Right kidney (tissue), 1 donor: Measurements from ENCODE around the gene SYT13.
"Not testable (repeated sequence)": the region's sequence is repeated elsewhere in the genome, so short reads cannot be mapped to it uniquely, and the experiment has no call there.

Experiments used
- DNase-seq: peaks from one replicate; pipeline ENCODE4 v3.0.0-alpha.2; 2016

Gene SYT13

DNA sequence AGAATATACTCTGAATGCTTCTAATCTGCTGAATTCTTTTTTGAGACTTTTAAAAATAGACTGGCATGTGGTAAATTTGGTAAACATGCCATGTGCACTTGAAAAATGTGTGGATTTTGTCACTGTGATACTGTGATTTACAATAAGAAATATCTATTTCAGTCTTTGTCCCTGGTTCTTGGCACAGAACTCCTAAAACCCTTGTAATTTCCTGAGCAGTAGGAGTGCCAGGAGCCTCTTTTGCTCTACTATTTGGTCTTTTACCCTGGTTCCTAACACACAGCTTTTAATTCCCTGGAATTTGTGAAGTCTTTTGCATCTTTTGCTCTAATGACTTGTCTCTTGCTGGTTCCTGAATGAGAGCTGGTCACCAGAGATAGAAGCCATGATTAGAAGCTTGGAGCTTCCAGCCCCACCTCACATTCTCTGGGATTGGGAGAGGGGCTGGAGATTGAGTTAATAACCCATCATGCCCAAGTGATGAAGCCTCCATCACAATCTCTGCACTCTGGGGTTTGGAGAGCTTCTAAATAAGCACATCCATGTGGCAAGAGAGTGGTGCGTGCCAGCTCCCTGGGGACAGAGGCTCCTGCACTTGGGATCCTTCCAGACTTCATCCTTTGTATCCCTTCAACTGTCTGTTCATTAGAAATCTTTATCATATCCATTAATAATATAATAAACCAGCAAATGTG is 27.2 kb upstream of the SYT13 start:
- no peak for DNase-seq

DNA sequence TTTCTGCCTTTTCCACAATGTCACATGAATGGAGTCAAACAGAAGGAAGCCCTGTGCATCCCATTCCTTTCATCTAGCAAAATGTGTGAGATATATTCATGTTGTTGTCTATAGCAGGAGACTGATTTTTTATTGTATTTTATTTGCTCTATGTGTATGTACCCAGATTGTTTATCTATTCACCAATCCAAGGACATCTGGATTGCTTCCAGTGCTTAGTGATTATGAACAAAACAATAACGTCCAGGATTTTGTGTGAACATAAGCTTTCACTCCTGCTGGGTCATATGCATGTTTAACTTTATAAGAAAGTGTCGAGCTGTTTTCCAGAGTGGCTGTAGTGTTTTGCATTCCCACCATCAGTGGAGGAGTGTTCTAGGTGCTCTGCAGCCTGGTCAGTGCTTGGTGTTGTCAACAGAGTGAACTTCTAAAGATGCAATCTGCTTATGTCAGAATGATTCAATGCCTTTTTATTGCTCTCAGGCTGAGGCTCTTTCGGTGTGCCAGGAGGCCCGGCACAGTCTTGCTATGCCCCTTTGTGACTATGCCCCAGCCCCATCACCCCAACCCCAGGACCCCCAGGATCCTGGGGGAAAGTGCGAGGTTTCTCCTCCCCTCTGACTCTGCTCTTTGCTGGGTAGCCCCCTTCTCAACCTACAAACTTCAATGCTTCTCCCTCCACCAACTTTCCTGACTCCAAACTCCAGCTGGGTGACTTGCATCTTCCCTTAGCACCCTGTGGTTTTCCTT is 19.9 kb upstream of the SYT13 start:
- no peak for DNase-seq

DNA sequence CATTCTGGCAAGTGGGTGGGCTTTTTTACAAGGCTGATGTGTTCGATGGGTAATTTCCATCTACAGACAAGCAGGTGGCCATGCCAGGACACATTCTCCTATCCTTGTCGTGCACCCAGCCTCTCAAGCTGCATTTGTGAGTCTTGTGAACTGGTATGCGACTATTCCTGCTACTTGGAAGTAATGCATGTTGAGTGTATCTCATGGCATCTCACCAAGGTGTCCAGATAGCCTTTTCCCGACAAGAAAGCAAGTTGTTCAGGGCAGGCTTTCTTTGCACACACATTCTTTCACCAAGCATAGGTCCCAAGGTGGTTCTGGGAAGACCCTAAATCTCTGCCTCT is 18.8 kb upstream of the SYT13 start:
- no peak for DNase-seq

DNA sequence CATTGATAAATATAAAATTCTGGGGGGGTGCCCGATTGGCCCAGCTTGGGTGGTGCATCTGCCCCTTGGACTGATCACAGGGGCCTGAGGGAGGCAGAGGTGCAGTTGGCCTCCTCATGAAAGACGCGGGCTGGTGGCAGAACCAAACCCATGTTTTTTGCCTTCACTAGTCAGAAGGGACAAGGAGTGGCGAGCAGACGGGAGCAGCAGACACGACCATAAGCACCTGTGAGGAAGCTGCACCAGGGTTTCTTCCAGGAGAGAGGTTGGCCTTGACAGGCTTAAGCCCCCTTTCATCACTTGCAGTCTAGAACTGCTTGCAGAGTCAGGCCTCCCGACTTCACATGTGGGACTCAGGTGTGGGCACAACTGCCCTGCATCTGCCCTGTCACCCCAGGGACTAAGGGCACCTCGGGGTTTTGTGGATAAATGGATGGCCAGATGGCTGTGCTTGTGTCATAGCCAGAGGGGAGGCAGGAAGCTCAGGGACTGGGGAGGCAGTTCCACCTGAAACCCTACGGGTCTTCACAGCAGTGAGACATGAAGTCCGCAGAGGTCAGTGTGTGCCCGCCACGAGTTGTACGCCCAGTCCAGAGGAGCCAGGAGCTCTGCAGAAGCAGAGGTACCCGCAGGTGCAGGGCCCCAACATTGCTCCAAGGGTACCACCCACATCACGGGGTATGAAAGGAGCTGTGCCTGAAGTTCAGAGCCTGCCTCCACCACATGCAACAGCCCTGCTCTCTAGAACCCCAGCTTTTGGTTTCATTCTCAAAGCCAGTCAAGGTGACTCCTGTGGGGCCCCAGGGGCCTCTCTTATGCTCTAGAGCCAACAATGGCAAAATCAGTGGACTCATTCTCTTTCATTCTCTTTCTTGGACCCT is 18.2 kb upstream of the SYT13 start:
- no peak for DNase-seq

DNA sequence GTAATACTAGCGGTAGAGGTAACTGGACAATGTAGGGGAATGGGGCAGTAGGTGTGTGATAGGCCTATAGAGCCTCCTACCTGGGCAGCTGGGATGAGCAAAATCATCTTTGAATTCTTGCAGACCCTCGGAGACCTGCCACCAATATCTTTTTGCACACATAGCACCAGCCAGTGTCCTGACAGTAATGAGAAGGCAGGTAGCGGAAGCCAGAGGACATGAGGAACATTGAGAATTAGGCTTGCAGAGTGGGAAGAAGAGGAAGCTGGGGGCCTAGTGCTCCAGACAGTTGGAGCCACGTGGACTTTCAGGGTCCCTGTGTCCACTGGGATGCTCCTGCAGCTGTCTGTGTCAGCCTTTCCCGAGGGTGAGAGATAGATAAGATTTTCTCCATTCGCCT is 17.2 kb upstream of the SYT13 start:
- DNase-seq, result no peak

DNA sequence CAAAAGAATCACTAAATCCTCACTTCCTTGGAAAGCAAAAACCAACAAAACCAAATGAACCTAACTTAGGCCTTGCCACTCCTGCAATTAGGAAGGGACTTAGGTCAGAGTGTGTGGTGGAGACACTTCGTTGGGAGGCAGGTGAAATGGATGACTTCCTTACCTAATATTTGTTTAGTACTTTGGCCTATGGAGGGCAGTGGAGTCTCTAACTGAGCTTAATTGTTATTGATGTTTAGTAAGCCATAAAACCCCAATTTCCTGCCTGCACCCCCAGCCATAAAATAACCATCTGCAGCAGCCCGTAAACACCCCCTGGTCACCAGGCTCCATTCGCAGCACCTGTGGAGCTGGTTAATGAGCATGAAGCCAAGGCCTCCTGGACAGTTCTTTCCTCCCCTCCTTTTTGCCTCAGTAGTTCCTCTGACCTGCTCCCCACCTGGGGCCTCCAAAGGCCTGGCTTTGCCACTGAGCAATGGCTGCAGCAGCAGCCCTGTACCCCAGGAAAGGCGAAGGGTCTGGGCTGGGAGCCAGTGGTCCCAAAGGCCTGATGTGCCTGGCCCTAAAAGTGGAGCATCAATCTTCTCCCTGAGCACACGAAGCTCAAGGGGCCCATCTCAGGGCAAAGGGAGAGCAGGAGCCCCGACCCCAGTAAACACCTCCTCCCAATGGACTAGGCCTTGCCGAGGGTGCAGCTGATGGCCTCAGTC is 15.6 kb upstream of the SYT13 start:
- no peak for DNase-seq

DNA sequence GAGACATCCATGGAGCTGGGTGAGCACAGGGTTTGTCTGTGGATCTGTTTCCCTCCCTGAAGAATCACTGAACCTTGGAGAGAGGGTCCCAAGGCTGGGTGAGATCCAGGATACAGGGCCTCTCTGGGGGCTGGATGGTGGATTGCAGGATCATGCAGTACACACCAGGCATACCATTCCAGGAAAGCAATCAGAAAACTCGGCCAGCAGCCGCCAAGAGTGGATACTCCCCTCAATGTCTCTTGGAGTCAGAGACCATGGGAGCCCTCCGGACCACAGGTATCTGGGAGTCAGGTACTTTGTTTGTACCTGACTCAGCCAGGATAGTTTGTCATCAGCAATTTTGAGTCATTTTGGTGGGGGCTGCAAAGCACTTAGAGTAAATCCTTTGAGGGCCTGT is 14.6 kb upstream of the SYT13 start:
- DNase-seq, result no peak

DNA sequence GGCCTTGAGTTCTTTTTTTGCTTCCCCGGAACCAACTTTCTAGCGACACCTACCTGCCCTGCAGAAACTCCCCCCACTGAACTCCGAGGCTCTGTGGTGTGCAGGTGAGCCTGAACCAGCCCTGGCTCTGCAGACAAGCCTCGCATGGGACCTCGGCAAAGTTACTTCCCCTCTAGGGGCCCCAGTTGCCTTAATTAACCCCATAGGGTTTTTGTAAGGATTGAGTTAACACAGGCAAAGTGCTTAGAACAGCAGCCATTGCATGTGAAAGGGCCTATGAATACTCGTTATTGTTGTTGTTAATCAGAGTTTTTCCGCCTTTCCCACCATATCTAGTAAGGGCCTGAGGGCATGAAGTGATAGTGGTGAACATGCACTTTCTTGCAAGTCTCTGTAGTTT is 12.6 kb upstream of the SYT13 start:
- no peak for DNase-seq

DNA sequence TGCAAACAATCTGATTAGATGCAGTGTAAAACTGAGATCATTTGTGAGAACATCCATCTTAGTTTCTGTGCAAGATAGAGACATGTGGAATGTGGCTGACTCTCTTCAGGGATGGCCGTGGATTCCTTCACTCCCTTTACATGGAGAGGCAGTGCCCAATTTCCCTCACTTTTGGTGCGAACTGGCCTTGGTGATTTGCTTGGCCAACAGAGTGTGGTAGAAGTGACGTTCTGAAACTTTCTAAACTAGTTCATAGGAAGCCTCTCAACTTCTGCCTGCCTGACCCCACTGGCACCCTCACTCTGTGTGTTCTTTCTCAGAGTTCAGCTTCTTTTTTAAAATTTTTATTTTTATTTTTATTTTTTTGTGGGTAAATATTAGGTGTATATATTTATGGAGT is 9.9 kb upstream of the SYT13 start:
- DNase-seq, result no peak

DNA sequence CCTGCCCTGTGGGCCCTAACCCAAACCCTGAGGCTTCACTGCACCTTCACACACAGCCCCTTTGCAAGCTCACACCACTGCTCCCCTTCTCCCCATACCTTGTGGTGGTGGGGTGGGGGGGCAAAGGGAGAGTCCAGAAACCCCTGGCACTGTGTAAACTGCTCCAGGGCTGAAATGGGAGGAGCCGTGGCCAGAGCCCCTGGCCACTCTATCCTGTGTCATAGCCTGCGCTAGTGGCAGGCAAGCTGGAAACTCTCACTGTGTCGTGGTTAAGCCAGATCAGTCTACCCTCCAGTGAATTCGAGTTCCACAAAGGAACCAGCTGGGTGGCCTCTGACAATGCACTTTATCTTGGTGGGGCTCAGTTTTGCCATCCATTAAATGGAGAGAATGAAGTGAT is 8.4 kb upstream of the SYT13 start:
- no peak for DNase-seq

DNA sequence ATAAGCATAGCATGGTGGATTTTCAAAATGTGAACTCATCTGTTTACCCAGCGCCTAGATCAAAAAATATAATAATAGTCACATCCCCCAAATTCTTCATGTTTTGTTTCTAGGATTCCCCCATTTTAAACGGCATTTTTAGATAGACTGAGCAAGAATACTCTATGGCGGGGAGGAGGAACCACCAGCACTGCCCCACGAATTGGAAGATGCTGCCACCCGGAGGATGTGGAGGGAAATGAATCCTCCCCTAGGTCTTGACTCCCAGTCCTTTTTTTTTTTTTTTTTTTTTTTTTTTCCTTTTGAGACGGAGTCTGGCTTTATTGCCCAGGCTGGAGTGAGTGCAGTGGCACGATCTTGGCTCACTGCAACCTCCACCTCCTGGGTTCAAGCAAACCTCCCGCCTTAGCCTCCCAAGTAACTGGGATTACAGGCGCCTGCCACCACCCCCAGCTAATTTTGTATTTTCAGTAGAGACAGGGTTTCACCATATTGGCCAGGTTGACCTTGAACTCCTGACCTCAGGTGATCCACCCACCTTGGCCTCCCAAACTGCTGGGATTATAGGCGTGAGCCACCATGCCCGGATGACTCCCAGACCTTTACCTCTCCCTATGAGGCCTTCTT is 7.5 kb upstream of the SYT13 start:
- DNase-seq, result not testable (repeated sequence)

DNA sequence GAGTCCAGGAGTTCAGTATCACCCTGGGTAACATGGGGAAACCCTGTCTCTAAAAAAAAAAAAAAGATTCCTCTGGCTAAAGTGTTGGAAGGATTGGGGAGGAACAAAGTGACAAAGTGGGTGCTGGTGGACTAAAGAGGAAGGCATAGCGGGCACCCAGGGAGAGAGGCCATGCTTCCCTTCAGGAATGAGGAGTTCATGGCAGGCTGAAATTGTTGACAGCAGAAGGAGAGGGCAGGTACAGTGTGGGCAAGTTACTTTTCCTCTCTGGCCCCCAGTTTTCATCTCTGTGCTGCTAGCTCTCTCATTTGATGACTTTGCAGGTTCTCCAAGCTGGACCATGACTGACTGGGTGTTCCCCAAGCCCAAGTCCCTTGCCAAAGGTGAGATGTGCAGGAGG is 4.4 kb upstream of the SYT13 start:
- no peak for DNase-seq

DNA sequence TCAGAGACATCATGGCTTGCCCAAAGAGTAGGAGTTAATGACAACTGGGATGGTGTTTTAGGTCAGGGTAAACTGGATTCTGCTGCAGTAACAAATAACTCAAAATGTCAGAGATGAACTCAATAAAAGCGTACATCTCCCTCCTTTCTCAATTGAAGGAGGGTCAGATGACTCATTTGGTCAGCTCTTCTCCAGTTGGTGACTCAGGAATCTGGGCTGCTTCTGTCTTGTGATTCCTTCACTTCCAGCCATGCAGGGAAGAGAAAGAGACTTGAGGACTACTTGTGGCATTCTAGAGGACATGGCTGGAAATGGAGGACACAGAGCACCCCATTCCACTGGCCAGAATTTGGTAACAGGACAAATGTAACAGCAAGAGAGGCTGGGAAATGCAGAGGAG is 3.2 kb upstream of the SYT13 start:
- no peak for DNase-seq

DNA sequence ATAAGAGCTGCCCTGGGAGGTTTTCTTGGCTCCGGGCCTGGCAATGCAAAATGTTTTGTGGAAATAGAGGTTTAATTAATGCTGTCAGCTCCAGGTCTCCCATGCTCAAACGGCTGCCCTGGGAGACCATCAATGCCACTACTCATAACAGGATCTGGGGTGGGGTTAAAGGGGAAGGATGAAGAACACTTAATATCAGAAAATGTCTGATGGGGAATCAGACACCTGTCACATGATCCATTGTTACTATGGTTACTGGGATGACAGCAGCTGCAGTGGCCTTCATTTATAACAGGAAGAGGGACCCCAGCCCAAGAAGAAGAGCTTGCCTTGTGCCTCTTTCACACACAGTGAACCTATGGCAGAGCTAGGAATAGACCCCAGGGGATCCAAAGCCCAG is 2.2 kb upstream of the SYT13 start:
- DNase-seq, result no peak

DNA sequence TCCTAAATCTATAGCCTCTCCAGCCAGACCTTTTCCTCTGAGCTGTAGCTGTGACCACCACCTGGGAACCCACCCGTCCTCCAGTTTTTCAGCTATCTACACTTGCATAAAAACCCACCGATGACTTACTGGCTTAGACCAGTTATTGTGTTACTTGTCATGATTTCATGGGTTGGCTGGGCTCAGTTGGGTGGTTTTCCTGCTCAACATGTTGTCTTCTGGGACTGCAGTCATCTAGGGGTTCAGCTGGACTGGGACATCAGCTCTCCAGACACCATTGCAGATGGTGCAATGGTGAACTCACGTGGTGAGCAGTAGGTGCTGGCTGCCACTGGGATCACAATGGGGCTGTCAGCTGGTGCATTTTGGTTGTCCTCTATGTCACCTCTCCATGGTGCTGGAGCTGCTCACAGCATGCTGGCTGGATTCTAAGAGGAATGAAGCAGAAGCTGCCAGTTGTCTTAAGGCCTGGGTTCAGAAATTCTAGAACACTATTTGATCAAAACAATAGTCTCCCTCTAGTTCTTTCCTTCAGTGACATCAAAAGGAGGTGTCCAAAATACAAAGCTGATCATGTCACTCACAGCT is 1.3 kb upstream of the SYT13 start:
- no peak for DNase-seq

DNA sequence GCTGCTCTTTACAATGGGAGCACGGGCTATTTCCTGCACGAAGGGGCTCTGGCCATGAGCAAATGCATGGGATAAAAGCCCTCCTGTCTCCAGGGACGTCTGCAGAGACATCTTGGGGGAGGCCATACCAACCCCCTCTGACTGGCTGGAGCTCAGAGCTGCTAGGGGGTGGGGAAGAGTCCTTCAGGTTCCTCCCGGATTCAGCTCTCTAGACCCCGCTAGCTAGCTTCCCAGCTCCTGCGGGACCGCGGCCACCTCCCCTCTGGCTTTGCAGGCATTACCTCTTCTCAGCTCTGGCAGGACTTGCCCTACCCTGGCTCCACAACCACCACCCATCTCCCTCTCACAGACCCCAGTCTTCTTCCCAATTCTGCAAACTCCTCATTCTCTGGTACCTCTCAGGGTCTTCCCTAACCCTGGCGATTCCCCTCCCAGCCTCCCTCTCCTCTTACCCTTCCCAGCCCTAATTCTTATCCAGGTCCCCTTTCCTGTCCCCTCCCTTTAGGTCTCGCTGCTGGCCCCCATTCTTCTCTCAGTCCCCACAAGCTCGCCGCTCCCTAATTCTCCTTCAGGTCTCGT is 802 bp downstream of the SYT13 start:
- DNase-seq, result no peak

DNA sequence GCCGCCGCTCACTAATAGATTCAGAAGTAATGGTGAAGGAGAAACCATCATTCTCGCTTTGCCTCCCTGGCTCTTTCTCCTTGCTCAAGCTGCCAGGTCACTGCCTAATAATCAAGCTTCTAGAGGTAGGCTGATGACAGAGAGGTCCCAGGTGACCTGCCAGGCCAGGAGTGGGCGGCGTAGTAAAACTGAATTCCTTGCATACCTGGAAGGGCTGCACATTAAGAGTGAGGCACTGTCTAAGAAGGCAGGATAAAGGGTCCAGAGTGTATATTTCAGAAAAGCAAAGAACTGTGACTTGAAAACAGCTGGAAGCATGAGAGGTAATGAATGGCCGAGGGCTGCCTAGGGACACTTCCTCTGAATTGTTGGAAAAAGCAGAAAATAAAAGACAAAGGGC is 4.1 kb downstream of the SYT13 start:
- DNase-seq, result no peak

DNA sequence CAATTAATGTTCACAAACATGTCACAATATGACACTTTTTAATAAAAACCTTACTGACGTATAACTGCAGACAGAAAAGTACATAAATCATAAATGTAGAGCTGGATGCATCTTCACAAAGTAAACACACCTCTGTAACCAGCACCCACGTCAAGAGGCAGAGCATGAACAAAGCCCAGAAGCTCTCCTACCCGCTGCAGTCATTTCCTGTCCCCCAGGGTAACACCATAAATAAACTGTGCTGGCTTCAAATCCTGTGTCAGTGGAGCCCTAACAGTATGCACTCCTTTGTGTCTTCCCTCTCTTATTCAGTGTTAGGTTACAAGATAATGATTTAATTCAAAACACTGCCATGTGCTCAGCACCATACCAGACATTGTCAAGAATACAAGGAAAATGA is 5.7 kb downstream of the SYT13 start:
- DNase-seq, result no peak

DNA sequence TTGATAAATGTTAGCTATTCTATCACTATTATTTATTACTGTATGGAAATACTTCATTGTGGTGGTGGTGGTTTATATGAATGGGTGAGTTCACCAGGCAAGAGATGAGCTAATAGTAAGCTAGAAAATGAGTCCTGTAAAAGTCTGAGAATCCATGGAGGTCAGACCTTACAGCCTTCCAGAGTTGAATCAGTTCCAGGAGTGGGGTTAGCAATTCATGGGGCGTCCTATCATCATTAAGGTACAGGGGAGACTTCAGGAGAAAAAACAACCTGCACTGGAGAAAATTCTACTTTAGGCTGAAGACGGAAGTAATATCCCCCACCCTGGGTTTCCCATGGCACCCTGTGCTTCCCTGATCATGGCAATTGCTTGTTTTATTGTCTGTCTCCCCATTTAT is 6.5 kb downstream of the SYT13 start:
- DNase-seq, result no peak

DNA sequence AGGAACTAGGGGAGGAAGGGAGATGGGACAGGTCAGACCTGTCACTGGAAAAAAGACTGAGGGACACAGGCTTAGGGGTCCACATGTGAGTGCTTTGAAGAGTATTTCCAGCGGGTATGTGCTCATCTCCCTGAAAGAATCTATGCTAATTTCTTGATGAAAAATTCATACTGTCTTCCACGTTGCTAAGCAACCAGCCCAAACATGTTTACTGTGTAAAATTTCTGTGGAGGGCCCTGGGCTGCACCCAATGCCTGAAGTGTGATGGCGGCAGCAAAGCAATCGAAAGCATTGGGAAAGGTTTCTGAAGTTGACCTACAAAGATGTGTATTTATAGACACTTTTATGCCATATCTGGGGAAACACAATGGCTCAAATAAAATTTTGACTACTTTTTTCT is 7.4 kb downstream of the SYT13 start:
- DNase-seq, result no peak

DNA sequence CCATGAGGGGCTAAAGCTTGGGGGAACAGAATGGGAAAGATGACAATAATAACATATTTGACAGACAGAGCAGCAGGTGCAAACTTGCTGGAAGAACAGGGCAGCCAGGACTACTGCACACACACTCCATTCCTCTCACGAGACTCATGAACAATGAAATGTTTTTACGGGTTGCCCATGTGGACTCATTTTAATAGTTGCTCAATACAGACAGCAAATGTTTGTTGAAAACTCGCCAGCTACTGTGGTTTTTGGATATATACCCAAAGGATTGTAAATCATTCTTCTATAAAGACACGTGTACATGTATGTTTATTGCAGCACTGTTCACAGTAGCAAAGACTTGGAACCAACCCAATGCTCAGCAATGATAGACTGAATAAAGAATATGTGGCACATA is 10.3 kb downstream of the SYT13 start:
- DNase-seq, result no peak

DNA sequence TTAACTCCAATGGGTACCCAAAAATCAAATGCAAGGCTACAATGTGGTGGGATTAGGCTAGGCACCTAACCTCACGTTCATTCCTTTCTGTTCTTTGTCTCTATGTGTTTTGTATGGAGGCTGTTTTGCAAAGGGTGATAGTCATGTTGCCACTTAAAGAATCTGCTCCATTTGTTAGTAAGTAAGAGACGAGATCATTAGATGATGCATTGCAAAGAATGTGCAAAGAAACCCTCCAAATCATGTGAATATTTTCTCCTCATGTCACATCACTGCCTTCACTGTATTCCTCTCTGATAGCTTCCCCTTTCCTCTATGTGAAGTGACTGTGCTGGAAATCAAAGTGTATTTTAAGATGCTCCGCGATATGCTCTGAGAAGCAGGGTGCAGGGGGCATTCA is 11.9 kb downstream of the SYT13 start:
- no peak for DNase-seq
